Esophagus muscularis mucosa (tissue), 4 donors: ENCODE results near the gene AGAP1. TPM values are rescaled to one million over a fixed set of nuclear protein-coding genes. Genes with fewer than 3 reads are reported as not detected.

ENCODE experiments used
- DNase-seq: peaks from one replicate; pipeline ENCODE4 v3.0.0-alpha.2; 2017; ENCODE audit errors: extremely low spot score
- H3K27ac ChIP-seq, 4 donors: fragments of 200-600 bp; sonication (generic); replicated peaks in 1 of 4; 1 replicate in 3 of 4; 2 replicates in 1 of 4; pipeline ENCODE4 v1.5.1; 2016 to 2019; ENCODE audit warnings: mild to moderate bottlenecking in 1 of 4
- H3K27me3 ChIP-seq, 4 donors: fragments of 200-600 bp; sonication (generic); one replicate each; pipeline versions ENCODE4 v1.5.1 to v1.6.0; 2016 to 2019
- H3K36me3 ChIP-seq, 4 donors: fragments of 200-600 bp; sonication (generic); one replicate each; pipeline ENCODE4 v1.5.1; 2016 to 2019
- H3K4me1 ChIP-seq, 4 donors: fragments of 200-600 bp; sonication (generic); one replicate each; pipeline ENCODE4 v1.5.1; 2016 to 2019
- H3K4me3 ChIP-seq, 4 donors: fragments of 200-600 bp; sonication (generic); 1 replicate in 2 of 4; 2 replicates in 2 of 4; pipeline ENCODE4 v1.5.1; 2016 to 2019; ENCODE audit warnings: mild to moderate bottlenecking in 4 of 4, moderate library complexity in 1 of 4
- H3K9me3 ChIP-seq, 4 donors: fragments of 200-600 bp; sonication (generic); 1 replicate in 3 of 4; 2 replicates in 1 of 4; pipeline ENCODE4 v1.5.1; 2016 to 2019
- EP300 ChIP-seq: sonication (generic); formaldehyde crosslinking; IDR thresholded peaks from one replicate; pipeline ENCODE4 v1.6.1; 2017; ENCODE audit warnings: antibody characterized with exemption
- POLR2A ChIP-seq: fragments of 450-650 bp; IDR thresholded peaks from one replicate; pipeline ENCODE4 v1.6.1; 2017; ENCODE audit warnings: antibody characterized with exemption, moderate library complexity, mild to moderate bottlenecking, low read depth
- POLR2AphosphoS5 ChIP-seq, 2 donors: sonication (generic); formaldehyde crosslinking; IDR thresholded peaks; one replicate each; pipeline ENCODE4 v1.6.1; 2017; ENCODE audit warnings: antibody characterized with exemption in 2 of 2
- WGBS: methylation state at CpG from one replicate; pipeline ENCODE4 v1.1.5; 2018; 5-methylcytosine and 5-hydroxymethylcytosine counted together
- intact Hi-C: fragments of 100-400 bp; cut with DNase I; formaldehyde crosslinking; loops from one replicate; pipeline ENCODE4 v1.15.1; 2023
- total RNA-seq, 4 donors: library from RNA; depleted of rRNA; stranded (reverse); fragments of >200 nt; gene quantifications; one replicate each; pipeline versions ENCODE4 v1.1.0 to v1.2.1, GENCODE V29; 2016
- TF ChIP-seq, protein P1 (sequence below), 3 experiments: fragments of 200-600 bp in 2 of 3; fragments of 450-650 bp in 1 of 3; sonication (generic) in 2 of 3; IDR thresholded peaks; one replicate each; pipeline ENCODE4 v1.5.1; 2017 to 2019; ENCODE audit warnings: antibody characterized with exemption in 3 of 3, mild to moderate bottlenecking in 2 of 3, moderate library complexity in 1 of 3

The AGAP1 gene
- total RNA-seq, 4 donors from 2014 or later, result 37.9 to 62.4 (median 47.2) TPM

- TF ChIP-seq, protein P1, sequence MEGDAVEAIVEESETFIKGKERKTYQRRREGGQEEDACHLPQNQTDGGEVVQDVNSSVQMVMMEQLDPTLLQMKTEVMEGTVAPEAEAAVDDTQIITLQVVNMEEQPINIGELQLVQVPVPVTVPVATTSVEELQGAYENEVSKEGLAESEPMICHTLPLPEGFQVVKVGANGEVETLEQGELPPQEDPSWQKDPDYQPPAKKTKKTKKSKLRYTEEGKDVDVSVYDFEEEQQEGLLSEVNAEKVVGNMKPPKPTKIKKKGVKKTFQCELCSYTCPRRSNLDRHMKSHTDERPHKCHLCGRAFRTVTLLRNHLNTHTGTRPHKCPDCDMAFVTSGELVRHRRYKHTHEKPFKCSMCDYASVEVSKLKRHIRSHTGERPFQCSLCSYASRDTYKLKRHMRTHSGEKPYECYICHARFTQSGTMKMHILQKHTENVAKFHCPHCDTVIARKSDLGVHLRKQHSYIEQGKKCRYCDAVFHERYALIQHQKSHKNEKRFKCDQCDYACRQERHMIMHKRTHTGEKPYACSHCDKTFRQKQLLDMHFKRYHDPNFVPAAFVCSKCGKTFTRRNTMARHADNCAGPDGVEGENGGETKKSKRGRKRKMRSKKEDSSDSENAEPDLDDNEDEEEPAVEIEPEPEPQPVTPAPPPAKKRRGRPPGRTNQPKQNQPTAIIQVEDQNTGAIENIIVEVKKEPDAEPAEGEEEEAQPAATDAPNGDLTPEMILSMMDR (IDR thresholded peaks at IDR 0.05), result no peak
- TF ChIP-seq POLR2AphosphoS5 (IDR thresholded peaks at IDR 0.05), result no peak
- no peak for TF ChIP-seq POLR2A
- no peak for TF ChIP-seq EP300
- intact Hi-C loops, result no loop called here
- no peak overlapping the region for H3K27ac ChIP-seq
- peaks cover 0 to 4% (median 1%) of the 10 kb centered on the region in 4 donors for H3K4me1 ChIP-seq
- no peaks in the 10 kb centered on the region for H3K27me3 ChIP-seq
- WGBS, result 92% methylated on average over 11 of the region's 13 CpGs
- no peak overlapping the region for H3K4me3 ChIP-seq
- H3K9me3 ChIP-seq, result no peaks in the 10 kb centered on the region
- H3K36me3 ChIP-seq, result peaks cover 0 to 5% (median 0%) of the 10 kb centered on the region in 4 donors
- DNase-seq, result no peak
These were observed 357.1 kb downstream of the AGAP1 start for GRCh38 chr2:235850771-235851551.

DNA sequence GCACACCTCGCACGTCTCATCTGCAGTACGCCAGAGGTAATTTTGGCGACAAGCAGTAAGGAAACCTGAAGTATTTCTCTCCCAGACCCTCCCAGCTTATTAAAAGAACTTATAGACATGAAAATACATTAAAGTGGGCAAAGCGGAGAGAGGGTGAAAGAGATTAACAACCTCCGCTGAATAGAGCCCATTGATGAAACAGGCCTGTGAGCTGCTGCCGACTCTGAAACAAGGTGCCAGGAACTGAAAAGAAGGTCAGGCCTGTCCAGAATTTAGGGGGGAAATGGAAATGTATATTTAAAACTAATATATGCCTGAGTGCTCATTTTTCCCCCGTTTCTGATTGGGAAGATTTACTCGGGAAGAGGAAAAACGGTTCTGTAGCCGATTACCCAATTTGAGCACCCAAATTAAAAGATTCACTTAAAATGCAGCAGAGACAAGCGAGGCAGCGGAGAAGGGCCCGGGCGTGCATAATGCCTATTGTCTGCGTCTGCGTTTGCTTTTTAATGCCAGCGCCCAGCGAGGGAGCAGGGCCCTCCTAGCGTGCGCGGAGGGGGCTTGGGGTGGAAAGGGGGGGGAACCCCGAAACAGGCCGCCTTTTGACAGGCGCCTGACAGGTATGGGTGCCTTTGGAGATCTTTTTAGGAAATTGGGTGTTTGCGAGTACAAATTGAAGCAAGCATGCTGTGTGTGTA is 358.1 kb downstream of the AGAP1 start:
- DNase-seq, result no peak
- Histone ChIP-seq H3K27me3 (no peaks in the 10 kb centered on the region), H3K36me3 (peaks cover 0 to 5% (median 0%) of the 10 kb centered on the region in 4 donors), H3K4me1 (peaks cover 0 to 4% (median 1%) of the 10 kb centered on the region in 4 donors), H3K9me3 (no peaks in the 10 kb centered on the region), H3K27ac (no peak overlapping the region), H3K4me3 (no peak overlapping the region)
- 91% methylated on average over 26 of the region's 26 CpGs for WGBS
- intact Hi-C loops, result no loop called here
- TF ChIP-seq POLR2AphosphoS5 (IDR thresholded peaks at IDR 0.05) (no peak), POLR2A (no peak), EP300 (no peak)
- TF ChIP-seq, protein P1 (IDR thresholded peaks at IDR 0.05), result no peak

- no peak for DNase-seq
- H3K36me3 ChIP-seq, result peaks cover 0 to 5% (median 0%) of the 10 kb centered on the region in 4 donors
These were observed 358.7 kb downstream of the AGAP1 start for GRCh38 chr2:235852526-235852920.

DNA sequence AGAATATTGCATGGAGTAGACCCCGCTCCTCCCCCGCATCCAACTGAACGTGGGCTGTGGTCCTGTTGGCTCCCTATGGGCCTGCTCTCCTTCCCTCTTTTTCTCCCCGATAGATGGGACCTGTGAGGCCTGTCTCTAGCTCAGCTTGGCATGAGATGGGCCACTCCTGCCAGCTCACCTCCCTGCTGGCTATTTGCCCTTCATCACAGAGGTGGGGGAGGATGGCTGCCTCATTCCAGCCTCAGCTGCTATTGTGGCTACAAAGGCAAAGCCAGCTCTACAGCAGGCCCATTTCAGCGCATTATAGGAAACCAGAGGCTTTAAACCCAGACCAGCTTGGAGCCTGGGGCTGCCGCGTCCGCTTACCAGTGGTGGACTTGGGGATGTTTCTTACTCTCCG is 360.4 kb downstream of the AGAP1 start:
- intact Hi-C loops, result no loop called here
- H3K4me3 ChIP-seq, result no peak overlapping the region
- DNase-seq, result no peak

More at GRCh38 chr2:235852526-235852920, 358.7 kb downstream of the AGAP1 start:
- intact Hi-C loops, result no loop called here
- no peaks in the 10 kb centered on the region for H3K9me3 ChIP-seq
- TF ChIP-seq EP300, result no peak
- no peak for TF ChIP-seq POLR2A
- no peak for TF ChIP-seq POLR2AphosphoS5 (IDR thresholded peaks at IDR 0.05)
- TF ChIP-seq, protein P1 (IDR thresholded peaks at IDR 0.05), result no peak
- 78% methylated on average over 11 of the region's 11 CpGs for WGBS
- H3K27me3 ChIP-seq, result no peaks in the 10 kb centered on the region
- H3K27ac ChIP-seq, result no peak overlapping the region
- no peak overlapping the region for H3K4me3 ChIP-seq
- peaks cover 0 to 4% (median 1%) of the 10 kb centered on the region in 4 donors for H3K4me1 ChIP-seq

More for the DNA sequence above, 360.4 kb downstream of the AGAP1 start:
- TF ChIP-seq, protein P1 (IDR thresholded peaks at IDR 0.05), result no peak
- TF ChIP-seq POLR2AphosphoS5 (IDR thresholded peaks at IDR 0.05) (no peak), EP300 (no peak), POLR2A (no peak)
- Histone ChIP-seq H3K27me3 (no peaks in the 10 kb centered on the region), H3K27ac (no peak overlapping the region), H3K9me3 (no peaks in the 10 kb centered on the region), H3K36me3 (peaks cover 0 to 5% (median 0%) of the 10 kb centered on the region in 4 donors), H3K4me1 (peaks cover 0 to 4% (median 1%) of the 10 kb centered on the region in 4 donors)
- WGBS, result 89% methylated on average over 9 of the region's 9 CpGs
